CD4-positive, alpha-beta T cell (primary cell): ENCODE results near the gene COL15A1. TPM values are rescaled to one million over a fixed set of nuclear protein-coding genes. Genes with fewer than 3 reads are reported as not detected.

Source experiments
- ATAC-seq: fragments of 200-7000 bp; cut with Tn5 transposase; one replicate; pipeline ENCODE4 v1.10.0; 2022; ENCODE audit warnings: mild to moderate bottlenecking; ENCODE audit not compliant: poor library complexity
- CTCF ChIA-PET: fragments of 350-600 bp; sonication (Branson Sonifier 250); formaldehyde crosslinking; loops from one replicate; lab custom pipeline; 2021; ENCODE audit warnings: antibody characterized with exemption, inconsistent platforms; lab: Charles Lee
- POLR2A ChIA-PET: fragments of 350-600 bp; sonication (Branson Sonifier 250); formaldehyde crosslinking; loops from one replicate; lab custom pipeline; 2021; ENCODE audit warnings: antibody characterized with exemption, inconsistent platforms; lab: Charles Lee
- DNase-seq, 14 experiments: peaks; one replicate each; pipeline ENCODE4 v3.0.0-alpha.2; 2013 to 2020; ENCODE audit warnings: mixed read lengths in 2 of 14
- H3K27ac ChIP-seq, 2 donors: one replicate each; pipeline versions ENCODE4 v1.5.1 to v1.7.0; 2013; ENCODE audit warnings: low read length in 2 of 2, low read depth in 1 of 2, mild to moderate bottlenecking in 1 of 2
- H3K27me3 ChIP-seq, 2 experiments: 1 replicate in 1 of 2; 2 replicates in 1 of 2; pipeline versions ENCODE4 v1.6.1 to v1.7.0; 2013; ENCODE audit warnings: low read length in 2 of 2, control low read depth in 1 of 2, mild to moderate bottlenecking in 1 of 2, moderate library complexity in 1 of 2; ENCODE audit not compliant: insufficient read depth in 2 of 2, control insufficient read depth in 1 of 2
- H3K36me3 ChIP-seq: one replicate; pipeline ENCODE4 v1.6.1; 2013; ENCODE audit warnings: low read length, control low read depth; ENCODE audit not compliant: insufficient read depth
- H3K4me1 ChIP-seq: one replicate; pipeline ENCODE4 v1.6.1; 2013; ENCODE audit warnings: low read length, control low read depth; ENCODE audit not compliant: insufficient read depth
- H3K4me3 ChIP-seq: one replicate; pipeline ENCODE4 v1.5.1; 2013; ENCODE audit warnings: mild to moderate bottlenecking, low read length, moderate library complexity
- H3K9me3 ChIP-seq, 2 experiments: 1 replicate in 1 of 2; 2 replicates in 1 of 2; pipeline versions ENCODE4 v1.6.1 to v1.7.0; 2013; ENCODE audit warnings: low read length in 2 of 2, mild to moderate bottlenecking in 2 of 2, control low read depth in 1 of 2, moderate library complexity in 1 of 2; ENCODE audit not compliant: control insufficient read depth in 1 of 2, insufficient read depth in 1 of 2
- H3K27ac Mint-ChIP-seq: one replicate; pipeline ENCODE4 v1.8.0; 2020; ENCODE audit warnings: mixed read lengths
- H3K27me3 Mint-ChIP-seq: one replicate; pipeline ENCODE4 v1.8.0; 2021; ENCODE audit warnings: mixed read lengths
- H3K36me3 Mint-ChIP-seq: one replicate; pipeline ENCODE4 v1.8.0; 2021; ENCODE audit warnings: low read depth, mixed read lengths
- H3K4me1 Mint-ChIP-seq: one replicate; pipeline ENCODE4 v1.8.0; 2021; ENCODE audit warnings: low read depth, mixed read lengths
- H3K4me3 Mint-ChIP-seq: one replicate; pipeline ENCODE4 v1.8.0; 2020; ENCODE audit warnings: mild to moderate bottlenecking, mixed read lengths
- H3K9me3 Mint-ChIP-seq: one replicate; pipeline ENCODE4 v1.8.0; 2020; ENCODE audit warnings: mixed read lengths
- intact Hi-C, 2 experiments: fragments of 100-400 bp; cut with DNase I in 1 of 2; cut with micrococcal nuclease in 1 of 2; formaldehyde crosslinking; loops; one replicate each; pipeline versions ENCODE4 v1.15.1 to v1.9.0; 2023 to 2025; cut with DNase I, micrococcal nuclease
- total RNA-seq, 174 experiments: library from RNA in 2 of 174; stranded (reverse) in 2 of 174; gene quantifications; one replicate each; pipeline ENCODE4 v1.2.3 and lab custom pipeline; 2021 to 2026
- TF ChIP-seq, protein P1 (sequence below): fragments of 200-600 bp; IDR thresholded peaks from one replicate; pipeline ENCODE4 v1.8.0; 2022; ENCODE audit warnings: antibody characterized with exemption, mild to moderate bottlenecking

Gene COL15A1
- total RNA-seq, 2 experiments from 2014 or later = not detected

DNA sequence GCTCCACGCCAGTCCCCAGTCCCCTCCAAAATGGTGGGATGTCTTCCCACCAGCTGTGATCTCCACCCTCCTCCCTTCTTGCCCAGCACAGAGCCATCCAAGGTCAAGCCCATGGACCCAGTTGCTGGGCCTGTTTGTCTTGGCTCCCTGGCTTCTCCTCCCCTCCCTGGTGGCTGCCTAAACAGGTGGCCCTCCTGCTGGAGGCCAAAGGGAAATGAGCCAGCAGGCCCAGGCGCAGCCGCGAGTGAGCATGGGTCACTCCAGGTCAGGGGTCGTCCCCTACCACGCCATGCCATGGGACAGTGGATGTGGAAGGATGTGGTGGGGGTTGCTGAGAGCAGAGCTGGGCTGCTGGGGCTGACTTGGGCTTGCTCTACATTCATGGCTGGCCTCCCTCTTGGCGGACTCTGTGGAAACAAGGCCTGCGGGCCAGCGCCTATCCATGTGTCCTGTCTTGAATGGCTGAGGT is 33.6 kb downstream of the COL15A1 start:
- H3K4me3 Mint-ChIP-seq = no peak overlapping the region
- ATAC-seq (no peak), DNase-seq (no peak)
- H3K4me1 Mint-ChIP-seq = no peaks in the 10 kb centered on the region
- H3K27ac ChIP-seq = no peak overlapping the region
- intact Hi-C loops = loop anchor here in 1 of 2 experiments (10.0 kb wide), 1 partner anchor 1618 kb away; no protein-coding TSS in a partner anchor
- peaks cover 0 to 6% of the 10 kb centered on the region in 2 experiments for H3K27me3 ChIP-seq
- ChIA-PET CTCF (interaction anchor here (2.1 kb wide), 1 partner anchor 163 kb away, joined by 5 read pairs; no protein-coding TSS in a partner anchor), POLR2A (no interaction called here)
- H3K27me3 Mint-ChIP-seq = peaks cover 10% of the 10 kb centered on the region
- no peaks in the 10 kb centered on the region for H3K9me3 ChIP-seq
- no peaks in the 10 kb centered on the region for H3K9me3 Mint-ChIP-seq
- no peak overlapping the region for H3K27ac Mint-ChIP-seq
- no peaks in the 10 kb centered on the region for H3K36me3 ChIP-seq
- TF ChIP-seq, protein P1, sequence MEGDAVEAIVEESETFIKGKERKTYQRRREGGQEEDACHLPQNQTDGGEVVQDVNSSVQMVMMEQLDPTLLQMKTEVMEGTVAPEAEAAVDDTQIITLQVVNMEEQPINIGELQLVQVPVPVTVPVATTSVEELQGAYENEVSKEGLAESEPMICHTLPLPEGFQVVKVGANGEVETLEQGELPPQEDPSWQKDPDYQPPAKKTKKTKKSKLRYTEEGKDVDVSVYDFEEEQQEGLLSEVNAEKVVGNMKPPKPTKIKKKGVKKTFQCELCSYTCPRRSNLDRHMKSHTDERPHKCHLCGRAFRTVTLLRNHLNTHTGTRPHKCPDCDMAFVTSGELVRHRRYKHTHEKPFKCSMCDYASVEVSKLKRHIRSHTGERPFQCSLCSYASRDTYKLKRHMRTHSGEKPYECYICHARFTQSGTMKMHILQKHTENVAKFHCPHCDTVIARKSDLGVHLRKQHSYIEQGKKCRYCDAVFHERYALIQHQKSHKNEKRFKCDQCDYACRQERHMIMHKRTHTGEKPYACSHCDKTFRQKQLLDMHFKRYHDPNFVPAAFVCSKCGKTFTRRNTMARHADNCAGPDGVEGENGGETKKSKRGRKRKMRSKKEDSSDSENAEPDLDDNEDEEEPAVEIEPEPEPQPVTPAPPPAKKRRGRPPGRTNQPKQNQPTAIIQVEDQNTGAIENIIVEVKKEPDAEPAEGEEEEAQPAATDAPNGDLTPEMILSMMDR = no peak
- H3K4me1 ChIP-seq = peaks cover 9% of the 10 kb centered on the region
- no peak overlapping the region for H3K4me3 ChIP-seq
- no peaks in the 10 kb centered on the region for H3K36me3 Mint-ChIP-seq

DNA sequence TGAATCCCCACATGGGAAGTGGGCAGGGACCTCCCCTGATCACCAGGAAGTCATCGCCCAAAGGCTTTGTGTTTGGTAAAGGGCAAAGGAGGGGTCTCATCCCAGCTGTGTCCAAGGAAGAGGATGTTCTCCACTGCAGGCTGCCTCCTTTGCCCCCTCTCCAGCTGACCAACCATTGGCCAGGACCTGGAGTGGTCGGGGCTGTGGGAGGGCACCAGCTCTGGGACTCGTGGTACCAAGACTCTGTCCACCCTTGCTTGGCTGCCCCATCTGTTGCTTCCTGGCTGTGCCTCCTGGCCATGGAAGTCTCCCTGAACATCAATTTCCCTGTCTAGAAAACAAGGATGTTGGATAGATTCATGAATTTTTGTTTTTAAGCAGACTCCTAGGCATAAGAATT is 34.1 kb downstream of the COL15A1 start:
- ATAC-seq (no peak), DNase-seq (no peak)
- Histone ChIP-seq H3K9me3 (no peaks in the 10 kb centered on the region), H3K27me3 (peaks cover 0 to 6% of the 10 kb centered on the region in 2 experiments), H3K4me3 (no peak overlapping the region), H3K27ac (no peak overlapping the region), H3K4me1 (peaks cover 9% of the 10 kb centered on the region), H3K36me3 (no peaks in the 10 kb centered on the region)
- ChIA-PET POLR2A (no interaction called here), CTCF (interaction anchor here (2.1 kb wide), 1 partner anchor 163 kb away, joined by 5 read pairs; no protein-coding TSS in a partner anchor)
- Mint-ChIP-seq H3K27me3 (peaks cover 10% of the 10 kb centered on the region), H3K9me3 (no peaks in the 10 kb centered on the region), H3K36me3 (no peaks in the 10 kb centered on the region), H3K4me3 (no peak overlapping the region), H3K4me1 (no peaks in the 10 kb centered on the region), H3K27ac (no peak overlapping the region)
- TF ChIP-seq, protein P1 = no peak
- intact Hi-C loops = loop anchor here in 1 of 2 experiments (10.0 kb wide), 1 partner anchor 1617 kb away; no protein-coding TSS in a partner anchor

DNA sequence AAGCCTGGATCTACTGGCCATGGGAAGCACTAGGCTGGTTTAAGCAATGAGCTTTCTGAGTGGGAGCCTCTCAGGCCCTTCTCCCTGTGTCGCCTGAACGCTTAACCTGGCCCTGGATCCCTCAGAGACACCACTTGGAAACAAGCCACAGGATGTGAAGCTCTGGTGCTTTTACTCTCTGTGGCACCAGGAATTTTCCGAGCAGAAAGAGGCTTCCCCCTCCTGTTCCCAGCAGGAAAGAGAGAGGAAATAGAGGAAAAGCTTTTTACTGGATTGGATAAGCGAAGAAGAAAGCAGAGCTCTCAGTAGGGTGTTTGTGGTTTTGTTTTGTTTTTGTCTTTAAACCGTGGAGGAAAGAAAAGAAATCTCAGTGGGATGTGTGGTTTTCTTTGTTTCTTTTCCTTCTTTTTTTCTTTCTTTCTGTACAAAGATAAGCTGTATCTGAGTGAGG is 34.5 kb downstream of the COL15A1 start:
- POLR2A ChIA-PET = no interaction called here
- intact Hi-C loops = loop anchor here in 1 of 2 experiments (10.0 kb wide), 1 partner anchor 1617 kb away; no protein-coding TSS in a partner anchor
- TF ChIP-seq, protein P1 = no peak

More for the DNA sequence above, 34.5 kb downstream of the COL15A1 start:
- no peaks in the 10 kb centered on the region for H3K9me3 ChIP-seq
- no peaks in the 10 kb centered on the region for H3K4me1 Mint-ChIP-seq
- H3K27me3 ChIP-seq = peaks cover 0 to 6% of the 10 kb centered on the region in 2 experiments
- no peak overlapping the region for H3K27ac Mint-ChIP-seq
- no peak overlapping the region for H3K27ac ChIP-seq
- H3K36me3 ChIP-seq = no peaks in the 10 kb centered on the region
- ATAC-seq (no peak), DNase-seq (no peak)
- H3K4me1 ChIP-seq = peaks cover 9% of the 10 kb centered on the region
- no peak overlapping the region for H3K4me3 Mint-ChIP-seq
- H3K4me3 ChIP-seq = no peak overlapping the region
- H3K36me3 Mint-ChIP-seq = no peaks in the 10 kb centered on the region
- peaks cover 10% of the 10 kb centered on the region for H3K27me3 Mint-ChIP-seq
- no peaks in the 10 kb centered on the region for H3K9me3 Mint-ChIP-seq
- CTCF ChIA-PET = interaction anchor here (2.1 kb wide), 1 partner anchor 162 kb away, joined by 5 read pairs; no protein-coding TSS in a partner anchor
